Measurements from ENCODE around the gene ALG14. TPM values are rescaled to one million over a fixed set of nuclear protein-coding genes. Genes with fewer than 3 reads are reported as not detected.

ALG14 gene
- total and polyA plus RNA-seq, 4 experiments from 2014 or later: 1.1 to 6.8 (median 3.7) TPM

DNA sequence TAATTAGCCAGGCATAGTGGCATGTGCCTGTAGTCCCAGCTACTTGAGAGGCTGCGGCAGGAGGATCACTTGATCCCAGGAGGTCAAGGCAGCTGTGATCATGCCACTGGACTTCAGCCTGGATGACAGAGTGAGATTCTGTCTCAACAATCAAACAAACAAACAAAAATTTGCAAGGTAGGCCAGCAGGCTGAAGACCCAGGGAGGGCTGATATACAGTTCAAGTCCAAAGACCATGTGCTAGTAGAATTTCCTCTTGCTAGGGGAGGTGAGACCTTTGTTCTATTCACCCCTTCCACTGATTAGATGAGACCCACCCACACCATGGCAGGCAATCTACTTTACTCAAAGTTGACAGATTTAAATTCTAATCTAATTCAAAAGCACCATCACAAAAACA, 114.7 kb downstream of the ALG14 start:
- POLR2A ChIA-PET (ENCODE audit: partially characterized antibody): no interaction called here
- H3K4me3 Mint-ChIP-seq: no peak overlapping the region
- no peak overlapping the region for H3K4me3 ChIP-seq (ENCODE audit: low read length in 2 of 2)
- H3K36me3 Mint-ChIP-seq: peaks cover 0 to 3% of the 10 kb centered on the region in 2 donors
- no peaks in the 10 kb centered on the region for H3K27me3 ChIP-seq (ENCODE audit: insufficient read depth, low read length)
- peaks cover 4 to 12% (median 4%) of the 10 kb centered on the region in 4 donors for H3K4me1 Mint-ChIP-seq
- DNase-seq: no peak
- peaks cover 11% of the 10 kb centered on the region for H3K4me1 ChIP-seq (ENCODE audit: insufficient read depth, low read length)
- H3K9me3 Mint-ChIP-seq: no peaks in the 10 kb centered on the region
- H3K27me3 Mint-ChIP-seq: no peaks in the 10 kb centered on the region
- intact Hi-C loops (cut with micrococcal nuclease): no loop called here
- no peaks in the 10 kb centered on the region for H3K36me3 ChIP-seq (ENCODE audit: insufficient read depth, low read length)
- no peak overlapping the region for H3K27ac ChIP-seq (ENCODE audit: low read depth, low read length)
- no peaks in the 10 kb centered on the region for H3K9me3 ChIP-seq (ENCODE audit: control insufficient read depth in 1 of 2, low read length in 2 of 2)
- CTCF ChIA-PET (ENCODE audit: partially characterized antibody): no interaction called here
- H3K27ac Mint-ChIP-seq: no peak overlapping the region

DNA sequence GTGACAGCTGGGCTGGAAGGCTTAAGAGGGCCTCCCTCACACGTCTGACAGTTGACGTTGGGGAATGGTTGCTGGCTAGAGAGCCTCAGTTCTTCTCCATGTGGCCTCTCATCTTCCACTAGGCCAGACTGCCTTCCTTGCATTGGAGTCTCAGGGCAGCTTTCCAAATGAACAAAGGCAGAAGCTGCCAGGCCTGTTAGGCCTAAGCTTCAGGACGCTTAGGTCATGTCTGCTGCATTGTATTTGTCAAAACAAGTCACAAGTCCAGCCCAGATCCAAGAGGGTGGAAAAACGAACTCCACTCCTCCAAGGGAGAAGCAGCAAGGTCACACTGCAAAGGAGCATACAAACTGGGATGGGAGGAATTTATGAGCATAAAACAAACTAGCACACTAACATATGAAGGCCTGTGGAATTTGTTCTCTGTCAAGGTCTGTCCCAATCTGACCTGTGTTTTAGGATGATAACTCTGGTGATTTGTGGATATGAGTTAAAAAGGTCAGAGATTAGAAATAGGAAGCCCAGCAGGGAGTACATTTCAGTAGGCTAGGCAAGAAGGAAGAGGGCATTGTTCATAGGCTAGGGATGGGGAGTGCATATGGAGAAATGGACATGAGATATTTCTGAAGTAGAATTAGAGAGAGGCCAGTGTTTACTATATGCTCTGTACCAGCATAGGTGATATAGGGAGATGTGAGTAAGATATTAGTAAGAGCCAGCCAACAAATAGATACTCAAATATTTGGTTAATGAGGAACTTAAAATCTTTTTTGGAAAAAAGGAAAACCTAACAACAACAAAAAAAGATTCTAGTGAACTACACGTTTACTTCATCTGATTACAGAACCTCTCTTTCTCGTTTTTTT, 116.8 kb downstream of the ALG14 start:
- no peaks in the 10 kb centered on the region for H3K4me1 Mint-ChIP-seq
- H3K36me3 Mint-ChIP-seq: no peaks in the 10 kb centered on the region
- H3K9me3 Mint-ChIP-seq: no peaks in the 10 kb centered on the region
- H3K27ac Mint-ChIP-seq: no peak overlapping the region
- no peak overlapping the region for H3K4me3 Mint-ChIP-seq
- POLR2A ChIA-PET (ENCODE audit: partially characterized antibody): no interaction called here
- H3K27me3 Mint-ChIP-seq: no peaks in the 10 kb centered on the region
- Histone ChIP-seq H3K4me3 (ENCODE audit: low read length in 2 of 2) (no peak overlapping the region), H3K27me3 (ENCODE audit: insufficient read depth, low read length) (no peaks in the 10 kb centered on the region), H3K27ac (ENCODE audit: low read depth, low read length) (no peak overlapping the region), H3K4me1 (ENCODE audit: insufficient read depth, low read length) (no peaks in the 10 kb centered on the region), H3K36me3 (ENCODE audit: insufficient read depth, low read length) (no peaks in the 10 kb centered on the region), H3K9me3 (ENCODE audit: control insufficient read depth in 1 of 2, low read length in 2 of 2) (no peaks in the 10 kb centered on the region)
- intact Hi-C loops (cut with micrococcal nuclease): no loop called here
- CTCF ChIA-PET (ENCODE audit: partially characterized antibody): interaction anchor here (0.6 kb wide), 1 partner anchor 838 kb away, joined by 3 read pairs; no protein-coding TSS in a partner anchor
- DNase-seq: no peak

DNA sequence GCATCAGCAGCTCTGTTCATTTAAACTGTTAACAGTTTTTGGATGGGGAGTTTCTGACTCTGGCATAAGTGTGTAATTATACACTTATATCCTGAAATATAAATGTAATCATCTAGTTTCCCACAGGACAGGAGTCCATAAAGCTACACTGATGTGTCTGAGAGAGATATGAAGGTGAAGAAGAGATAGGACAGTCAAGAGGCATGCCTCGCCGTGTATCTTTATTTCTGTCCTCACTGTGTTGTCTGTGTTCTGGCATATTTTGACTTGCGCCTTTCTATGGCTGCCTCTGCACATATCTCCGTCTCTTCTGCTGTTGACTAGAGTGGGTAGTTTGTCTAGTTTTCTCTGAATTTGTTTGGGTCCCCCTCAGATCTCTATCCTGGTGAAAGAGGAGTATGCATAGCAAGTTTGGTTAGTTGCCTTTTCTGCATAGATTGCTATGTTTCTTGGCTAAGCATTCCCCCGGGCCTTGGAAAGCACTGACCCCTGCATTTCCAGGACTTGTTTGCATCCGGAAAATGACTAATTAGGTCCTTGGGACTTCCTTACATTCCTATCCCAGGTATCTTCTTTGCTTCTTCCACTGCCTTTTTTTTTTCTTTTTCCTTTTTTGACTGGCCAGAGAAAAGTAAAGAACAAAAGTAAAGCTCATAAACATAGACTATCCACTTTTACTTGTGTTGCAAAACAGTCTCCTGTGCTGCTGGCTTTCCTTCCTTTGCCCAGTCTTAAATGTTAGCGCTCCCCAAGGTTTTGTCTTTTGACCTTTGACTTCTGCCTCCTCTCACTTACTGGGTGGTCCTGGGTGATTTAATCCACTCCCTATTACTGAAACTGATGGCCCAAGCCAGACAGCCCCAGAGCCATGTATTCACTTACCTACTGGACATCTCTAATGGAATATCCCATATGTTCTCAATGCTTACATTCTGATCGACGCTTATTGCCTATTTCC, 118.2 kb downstream of the ALG14 start:
- CTCF ChIA-PET (ENCODE audit: partially characterized antibody): interaction anchor here (1.3 kb wide), 1 partner anchor 279 kb away, joined by 3 read pairs; the partner anchor contains the start of gene RWDD3
- no peaks in the 10 kb centered on the region for H3K9me3 ChIP-seq (ENCODE audit: control insufficient read depth in 1 of 2, low read length in 2 of 2)
- H3K36me3 ChIP-seq (ENCODE audit: insufficient read depth, low read length): no peaks in the 10 kb centered on the region
- H3K27me3 ChIP-seq (ENCODE audit: insufficient read depth, low read length): no peaks in the 10 kb centered on the region
- no peaks in the 10 kb centered on the region for H3K4me1 Mint-ChIP-seq
- H3K4me1 ChIP-seq (ENCODE audit: insufficient read depth, low read length): no peaks in the 10 kb centered on the region
- no peak overlapping the region for H3K27ac ChIP-seq (ENCODE audit: low read depth, low read length)
- H3K27ac Mint-ChIP-seq: no peak overlapping the region
- H3K9me3 Mint-ChIP-seq: no peaks in the 10 kb centered on the region
- intact Hi-C loops (cut with micrococcal nuclease): no loop called here
- POLR2A ChIA-PET (ENCODE audit: partially characterized antibody): no interaction called here
- no peak overlapping the region for H3K4me3 ChIP-seq (ENCODE audit: low read length in 2 of 2)
- H3K4me3 Mint-ChIP-seq: no peak overlapping the region
- H3K36me3 Mint-ChIP-seq: no peaks in the 10 kb centered on the region
- H3K27me3 Mint-ChIP-seq: no peaks in the 10 kb centered on the region
- DNase-seq: no peak

DNA sequence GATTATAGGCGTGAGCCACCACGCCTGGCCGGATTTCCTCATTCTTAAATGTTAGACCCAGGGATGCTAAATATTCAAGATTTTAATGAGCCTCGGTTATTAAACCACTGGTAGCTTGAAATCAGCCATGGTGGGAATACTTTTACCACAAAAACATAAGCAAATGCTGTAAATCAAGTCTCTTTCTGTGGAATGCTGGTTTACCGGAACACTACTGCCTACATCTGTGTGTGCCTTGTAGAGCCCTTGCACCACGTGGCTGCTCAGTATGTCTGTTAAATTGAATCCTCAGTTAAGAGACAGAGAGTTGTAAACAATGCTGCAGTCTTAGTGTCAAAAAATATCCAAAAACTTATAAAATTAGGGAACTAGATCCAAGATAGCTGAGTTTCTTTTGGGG, 119.0 kb downstream of the ALG14 start:
- Histone ChIP-seq H3K36me3 (ENCODE audit: insufficient read depth, low read length) (no peaks in the 10 kb centered on the region), H3K4me3 (ENCODE audit: low read length in 2 of 2) (no peak overlapping the region), H3K27me3 (ENCODE audit: insufficient read depth, low read length) (no peaks in the 10 kb centered on the region), H3K9me3 (ENCODE audit: control insufficient read depth in 1 of 2, low read length in 2 of 2) (no peaks in the 10 kb centered on the region), H3K4me1 (ENCODE audit: insufficient read depth, low read length) (no peaks in the 10 kb centered on the region), H3K27ac (ENCODE audit: low read depth, low read length) (no peak overlapping the region)
- H3K27me3 Mint-ChIP-seq: no peaks in the 10 kb centered on the region
- no peaks in the 10 kb centered on the region for H3K36me3 Mint-ChIP-seq
- H3K27ac Mint-ChIP-seq: no peak overlapping the region
- DNase-seq: no peak
- ChIA-PET CTCF (ENCODE audit: partially characterized antibody) (interaction anchor here (0.6 to 1.3 kb wide), 2 partner anchors 10 to 280 kb away, joined by 3 read pairs; partner anchors contain the start of gene RWDD3), POLR2A (ENCODE audit: partially characterized antibody) (no interaction called here)
- no peak overlapping the region for H3K4me3 Mint-ChIP-seq
- H3K4me1 Mint-ChIP-seq: no peaks in the 10 kb centered on the region
- no peaks in the 10 kb centered on the region for H3K9me3 Mint-ChIP-seq
- intact Hi-C loops (cut with micrococcal nuclease): no loop called here

DNA sequence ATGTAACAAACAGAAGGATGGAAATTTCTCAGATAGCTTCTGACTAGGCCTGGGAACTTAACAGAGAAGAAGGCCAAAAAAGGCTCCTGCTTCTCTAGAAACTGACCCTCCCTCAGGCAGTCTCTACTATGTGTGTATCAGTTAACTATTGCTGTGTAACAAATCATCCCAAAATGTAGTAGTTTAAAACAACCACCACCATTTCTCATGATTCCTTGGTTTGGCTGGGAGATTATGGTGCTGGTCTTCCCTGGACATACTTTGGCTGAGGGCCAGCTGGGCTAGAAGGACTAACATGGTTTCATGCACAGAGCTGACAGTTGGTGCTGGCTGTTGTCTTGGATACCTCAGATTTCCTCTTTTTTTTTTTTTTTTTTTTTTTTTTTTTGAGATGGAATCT, 119.6 kb downstream of the ALG14 start:
- ChIA-PET POLR2A (ENCODE audit: partially characterized antibody) (no interaction called here), CTCF (ENCODE audit: partially characterized antibody) (interaction anchor here (0.7 to 1.3 kb wide), 2 partner anchors 8 to 281 kb away, joined by 3 read pairs; partner anchors contain the start of gene RWDD3)
- Histone ChIP-seq H3K36me3 (ENCODE audit: insufficient read depth, low read length) (no peaks in the 10 kb centered on the region), H3K9me3 (ENCODE audit: control insufficient read depth in 1 of 2, low read length in 2 of 2) (no peaks in the 10 kb centered on the region), H3K27ac (ENCODE audit: low read depth, low read length) (no peak overlapping the region), H3K4me1 (ENCODE audit: insufficient read depth, low read length) (no peaks in the 10 kb centered on the region), H3K27me3 (ENCODE audit: insufficient read depth, low read length) (no peaks in the 10 kb centered on the region), H3K4me3 (ENCODE audit: low read length in 2 of 2) (no peak overlapping the region)
- H3K27ac Mint-ChIP-seq: no peak overlapping the region
- intact Hi-C loops (cut with micrococcal nuclease): no loop called here
- no peaks in the 10 kb centered on the region for H3K4me1 Mint-ChIP-seq
- no peaks in the 10 kb centered on the region for H3K36me3 Mint-ChIP-seq
- no peaks in the 10 kb centered on the region for H3K27me3 Mint-ChIP-seq
- H3K9me3 Mint-ChIP-seq: no peaks in the 10 kb centered on the region
- no peak for DNase-seq
- no peak overlapping the region for H3K4me3 Mint-ChIP-seq

DNA sequence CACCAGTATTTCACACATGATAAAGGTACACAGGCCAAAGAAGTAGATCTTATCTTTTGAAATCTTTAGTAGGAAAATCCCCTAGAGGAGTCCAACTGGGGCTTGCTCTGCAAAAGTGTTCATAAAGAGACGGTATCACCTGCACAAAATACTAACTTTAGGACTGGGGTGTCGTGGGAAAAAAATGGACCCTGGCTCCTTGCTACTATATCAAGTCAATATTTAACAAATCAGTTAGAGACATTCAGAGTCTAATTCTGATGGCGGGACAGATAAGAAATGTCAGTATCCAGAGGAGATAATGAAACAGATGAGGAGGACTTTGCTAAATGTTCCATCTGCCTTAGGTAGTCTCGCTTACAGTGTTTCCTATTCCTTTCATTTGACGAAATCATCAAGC, 120.2 kb downstream of the ALG14 start:
- Mint-ChIP-seq H3K27me3 (no peaks in the 10 kb centered on the region), H3K27ac (peak overlapping the region in 1 of 7 donors; percentile 25), H3K4me3 (no peak overlapping the region), H3K9me3 (no peaks in the 10 kb centered on the region), H3K36me3 (no peaks in the 10 kb centered on the region), H3K4me1 (no peaks in the 10 kb centered on the region)
- Histone ChIP-seq H3K36me3 (ENCODE audit: insufficient read depth, low read length) (no peaks in the 10 kb centered on the region), H3K27me3 (ENCODE audit: insufficient read depth, low read length) (no peaks in the 10 kb centered on the region), H3K9me3 (ENCODE audit: control insufficient read depth in 1 of 2, low read length in 2 of 2) (no peaks in the 10 kb centered on the region), H3K4me3 (ENCODE audit: low read length in 2 of 2) (no peak overlapping the region), H3K4me1 (ENCODE audit: insufficient read depth, low read length) (no peaks in the 10 kb centered on the region), H3K27ac (ENCODE audit: low read depth, low read length) (no peak overlapping the region)
- intact Hi-C loops (cut with micrococcal nuclease): no loop called here
- CTCF ChIA-PET (ENCODE audit: partially characterized antibody): no interaction called here
- POLR2A ChIA-PET (ENCODE audit: partially characterized antibody): no interaction called here
- DNase-seq: no peak

DNA sequence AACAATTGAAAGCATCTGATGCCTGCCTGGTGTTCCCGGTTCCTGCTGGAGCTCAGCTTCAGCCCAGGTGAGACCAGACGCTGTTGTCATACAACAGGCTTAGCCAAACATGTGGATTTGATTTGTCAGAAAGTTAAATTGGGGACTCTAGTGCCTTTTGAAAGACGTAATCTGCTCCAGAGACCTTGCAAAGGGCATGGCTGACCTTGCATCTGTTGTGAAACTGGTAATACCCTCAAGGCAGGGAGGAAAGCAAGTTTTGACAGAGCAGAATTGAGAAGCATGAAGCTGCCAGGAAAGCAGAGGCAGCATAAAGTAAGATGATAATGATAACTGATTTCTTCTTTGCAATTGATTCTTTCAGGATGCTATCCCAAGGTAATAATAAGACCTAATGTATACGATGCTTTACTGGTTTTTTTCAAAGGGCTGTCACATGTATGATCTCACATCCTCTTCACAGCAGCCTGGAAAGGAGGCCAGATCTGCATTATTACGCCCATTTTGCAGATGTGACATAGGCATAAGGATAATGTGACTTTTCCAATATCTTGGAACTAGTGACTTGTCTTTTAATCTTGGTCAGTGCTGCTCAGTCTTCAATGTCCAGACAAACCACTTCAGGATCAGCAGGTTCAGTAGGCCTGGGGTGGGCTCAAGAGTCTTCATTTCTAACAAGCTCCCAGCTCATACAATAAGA, 121.1 kb downstream of the ALG14 start:
- H3K9me3 Mint-ChIP-seq: no peaks in the 10 kb centered on the region
- H3K36me3 ChIP-seq (ENCODE audit: insufficient read depth, low read length): no peaks in the 10 kb centered on the region
- H3K4me1 Mint-ChIP-seq: no peaks in the 10 kb centered on the region
- no peak for DNase-seq
- no peak overlapping the region for H3K4me3 Mint-ChIP-seq
- no peak overlapping the region for H3K27ac ChIP-seq (ENCODE audit: low read depth, low read length)
- H3K4me3 ChIP-seq (ENCODE audit: low read length in 2 of 2): no peak overlapping the region
- H3K27me3 ChIP-seq (ENCODE audit: insufficient read depth, low read length): no peaks in the 10 kb centered on the region
- H3K36me3 Mint-ChIP-seq: no peaks in the 10 kb centered on the region
- ChIA-PET CTCF (ENCODE audit: partially characterized antibody) (no interaction called here), POLR2A (ENCODE audit: partially characterized antibody) (no interaction called here)
- no peaks in the 10 kb centered on the region for H3K4me1 ChIP-seq (ENCODE audit: insufficient read depth, low read length)
- H3K27me3 Mint-ChIP-seq: no peaks in the 10 kb centered on the region
- no peaks in the 10 kb centered on the region for H3K9me3 ChIP-seq (ENCODE audit: control insufficient read depth in 1 of 2, low read length in 2 of 2)
- H3K27ac Mint-ChIP-seq: no peak overlapping the region
- intact Hi-C loops (cut with micrococcal nuclease): no loop called here
